Activated CD8-positive, alpha-beta T cell treated with anti-CD3 and anti-CD28 coated beads for 36 hours (primary cell): ENCODE data around the gene DHRS3. TPM values are rescaled to one million over a fixed set of nuclear protein-coding genes. Genes with fewer than 3 reads are reported as not detected.

Experiments used
- ATAC-seq: fragments of 200-7000 bp; cut with Tn5 transposase; one replicate; pipeline ENCODE4 v1.10.0; 2021; ENCODE audit warnings: mild to moderate bottlenecking, moderate library complexity
- CTCF ChIA-PET: fragments of 350-600 bp; sonication (Branson Sonifier 250); formaldehyde crosslinking; loops from one replicate; lab custom pipeline; 2021; ENCODE audit warnings: antibody characterized with exemption; lab: Charles Lee
- POLR2A ChIA-PET: fragments of 350-600 bp; sonication (Branson Sonifier 250); formaldehyde crosslinking; loops from one replicate; lab custom pipeline; 2021; ENCODE audit warnings: antibody characterized with exemption; lab: Charles Lee
- DNase-seq: peaks from one replicate; pipeline ENCODE4 v3.0.0-alpha.2; 2020
- H3K27ac Mint-ChIP-seq: one replicate; pipeline ENCODE4 v1.8.0; 2021; ENCODE audit warnings: mild to moderate bottlenecking, mixed read lengths
- H3K27me3 Mint-ChIP-seq: one replicate; pipeline ENCODE4 v1.8.0; 2021; ENCODE audit warnings: mixed read lengths
- H3K36me3 Mint-ChIP-seq: one replicate; pipeline ENCODE4 v1.8.0; 2021; ENCODE audit warnings: low read depth, mixed read lengths
- H3K4me1 Mint-ChIP-seq: one replicate; pipeline ENCODE4 v1.8.0; 2021; ENCODE audit warnings: low read depth, mixed read lengths
- H3K4me3 Mint-ChIP-seq: one replicate; pipeline ENCODE4 v1.8.0; 2021; ENCODE audit warnings: mild to moderate bottlenecking, moderate library complexity, mixed read lengths
- H3K9me3 Mint-ChIP-seq: one replicate; pipeline ENCODE4 v1.8.0; 2021; ENCODE audit warnings: mixed read lengths
- CTCF ChIP-seq: fragments of 200-600 bp; IDR thresholded peaks from one replicate; pipeline ENCODE4 v1.8.0; 2022; ENCODE audit warnings: antibody characterized with exemption, mild to moderate bottlenecking
- intact Hi-C: fragments of 100-400 bp; cut with micrococcal nuclease; formaldehyde crosslinking; loops from one replicate; pipeline ENCODE4 v1.10.0; 2022
- total RNA-seq, 2 experiments: library from RNA; stranded (reverse); gene quantifications; one replicate each; pipeline ENCODE4 v1.2.3, GENCODE V29; 2021

The DHRS3 gene
- total RNA-seq, 2 experiments from 2014 or later, result 129 to 135 TPM

GRCh38 chr1:12573015-12573825 is 44.8 kb downstream of the DHRS3 start:
- no peaks in the 10 kb centered on the region for H3K27me3 Mint-ChIP-seq
- H3K4me1 Mint-ChIP-seq, result peaks cover 8% of the 10 kb centered on the region
- H3K9me3 Mint-ChIP-seq, result no peaks in the 10 kb centered on the region
- no peak for TF ChIP-seq CTCF
- H3K4me3 Mint-ChIP-seq, result no peak overlapping the region
- intact Hi-C loops, result no loop called here
- H3K27ac Mint-ChIP-seq, result peak overlapping the region; percentile 70
- peaks cover 65% of the 10 kb centered on the region for H3K36me3 Mint-ChIP-seq
- ChIA-PET CTCF (interaction anchor here (0.9 kb wide), 1 partner anchor 10 kb away, joined by 3 read pairs; no protein-coding TSS in a partner anchor), POLR2A (interaction anchor here (0.9 kb wide), 1 partner anchor 7 kb away, joined by 3 read pairs; no protein-coding TSS in a partner anchor)
- DNase-seq (no peak), ATAC-seq (no peak)

GRCh38 chr1:12572522-12572921 is 45.5 kb downstream of the DHRS3 start:
- H3K9me3 Mint-ChIP-seq, result no peaks in the 10 kb centered on the region
- no peak overlapping the region for H3K4me3 Mint-ChIP-seq
- H3K4me1 Mint-ChIP-seq, result peaks cover 8% of the 10 kb centered on the region
- POLR2A ChIA-PET, result interaction anchor here (0.6 to 0.9 kb wide), 2 partner anchors 8 to 126 kb away, joined by 3 read pairs; no protein-coding TSS in a partner anchor
- TF ChIP-seq CTCF, result no peak
- ATAC-seq, result peak; percentile 52
- H3K36me3 Mint-ChIP-seq, result peaks cover 67% of the 10 kb centered on the region
- DNase-seq, result no peak
- H3K27me3 Mint-ChIP-seq, result no peaks in the 10 kb centered on the region
- H3K27ac Mint-ChIP-seq, result peak overlapping the region; percentile 70
- CTCF ChIA-PET, result interaction anchor here (0.9 kb wide), 1 partner anchor 10 kb away, joined by 3 read pairs; no protein-coding TSS in a partner anchor
- intact Hi-C loops, result no loop called here

GRCh38 chr1:12570291-12570690 is 47.7 kb downstream of the DHRS3 start:
- intact Hi-C loops, result no loop called here
- Mint-ChIP-seq H3K4me1 (peaks cover 8% of the 10 kb centered on the region), H3K36me3 (peaks cover 74% of the 10 kb centered on the region), H3K27me3 (no peaks in the 10 kb centered on the region), H3K4me3 (no peak overlapping the region), H3K27ac (peak overlapping the region; percentile 16), H3K9me3 (no peaks in the 10 kb centered on the region)
- POLR2A ChIA-PET, result no interaction called here
- CTCF ChIA-PET, result no interaction called here
- no peak for ATAC-seq
- DNase-seq, result no peak
- TF ChIP-seq CTCF, result no peak

- CTCF ChIA-PET, result no interaction called here
- H3K36me3 Mint-ChIP-seq, result peaks cover 72% of the 10 kb centered on the region
Measured at GRCh38 chr1:12568009-12568767, 49.8 kb downstream of the DHRS3 start.

More at GRCh38 chr1:12568009-12568767, 49.8 kb downstream of the DHRS3 start:
- no peak for TF ChIP-seq CTCF
- H3K9me3 Mint-ChIP-seq, result peaks cover 16% of the 10 kb centered on the region
- H3K4me3 Mint-ChIP-seq, result no peak overlapping the region
- POLR2A ChIA-PET, result interaction anchor here (1.2 to 1.5 kb wide), 2 partner anchors 12 to 126 kb away, joined by 3 read pairs; no protein-coding TSS in a partner anchor
- ATAC-seq (no peak), DNase-seq (no peak)
- no peaks in the 10 kb centered on the region for H3K27me3 Mint-ChIP-seq
- peak overlapping the region; percentile 25 for H3K27ac Mint-ChIP-seq
- peaks cover 2% of the 10 kb centered on the region for H3K4me1 Mint-ChIP-seq
- intact Hi-C loops, result no loop called here
